Activated CD8-positive, alpha-beta memory T cell treated with anti-CD3 and anti-CD28 coated beads, Interleukin-2, amount 50 U/mL, for 48 hours (primary cell): ENCODE results near the gene RGS6.

Source experiments
- DNase-seq: peaks from one replicate; pipeline ENCODE4 v3.0.0-alpha.2; 2020

RGS6 gene

GRCh38 chr14:72562300-72562699 is 630.1 kb downstream of the RGS6 start:
- no peak for DNase-seq

- no peak for DNase-seq
Observed at GRCh38 chr14:72563676-72564075, 631.4 kb downstream of the RGS6 start.

- DNase-seq: no peak
Observed at GRCh38 chr14:72565149-72565559, 632.9 kb downstream of the RGS6 start.

DNA sequence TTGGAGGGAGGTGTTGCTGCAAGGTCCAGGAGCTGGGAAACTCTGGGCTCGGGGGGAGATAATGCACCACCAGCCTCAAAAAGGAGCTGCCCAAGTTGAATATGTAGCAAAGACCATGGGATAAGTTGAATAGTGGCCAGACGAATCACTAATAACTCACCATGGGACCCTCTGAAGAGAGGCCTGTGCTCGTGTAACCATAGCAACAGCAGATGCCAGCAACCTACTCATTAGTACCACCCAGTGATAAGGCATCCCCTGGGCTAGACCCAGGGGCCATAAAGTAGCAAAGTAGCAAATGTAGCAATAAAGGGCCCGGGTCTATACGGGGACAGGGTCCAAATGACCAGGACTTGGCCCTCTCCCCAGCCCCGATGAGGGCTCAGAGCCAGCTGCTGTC is 633.7 kb downstream of the RGS6 start:
- DNase-seq: no peak

GRCh38 chr14:72567226-72567625 is 635.0 kb downstream of the RGS6 start:
- no peak for DNase-seq

DNA sequence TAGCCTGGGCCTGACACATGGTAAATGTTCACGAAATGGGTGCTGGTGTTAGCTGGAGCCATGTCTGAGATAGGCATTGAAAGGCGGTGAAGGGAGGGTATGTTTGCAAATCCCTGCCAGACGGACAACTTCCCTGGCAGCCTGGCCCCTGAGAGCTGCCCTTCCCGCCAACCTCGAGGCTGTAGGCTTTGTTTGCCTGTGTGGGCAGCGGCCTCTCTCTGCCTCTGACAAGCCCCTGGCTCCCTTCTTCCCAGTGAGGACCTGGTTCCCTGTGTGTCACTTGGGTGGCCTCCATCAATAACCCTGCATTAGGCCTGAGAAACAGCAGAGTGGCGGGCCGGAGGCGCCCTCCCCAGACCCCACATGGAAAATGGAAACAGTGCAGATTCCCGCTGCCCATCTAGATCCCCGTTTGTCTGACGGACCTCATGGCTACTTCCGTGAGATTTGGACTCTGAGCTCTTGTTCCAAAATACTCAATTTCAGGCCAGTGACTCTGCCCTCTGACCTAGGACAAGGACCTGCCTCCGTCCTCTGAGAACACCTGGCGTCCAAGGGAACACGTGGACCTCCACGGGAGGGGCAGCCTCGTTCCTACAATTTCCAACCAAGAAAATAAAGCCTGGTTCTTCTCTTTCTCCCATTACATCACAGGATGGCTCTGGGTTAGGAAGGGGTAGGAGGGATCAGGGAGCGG is 636.2 kb downstream of the RGS6 start:
- DNase-seq: no peak

DNA sequence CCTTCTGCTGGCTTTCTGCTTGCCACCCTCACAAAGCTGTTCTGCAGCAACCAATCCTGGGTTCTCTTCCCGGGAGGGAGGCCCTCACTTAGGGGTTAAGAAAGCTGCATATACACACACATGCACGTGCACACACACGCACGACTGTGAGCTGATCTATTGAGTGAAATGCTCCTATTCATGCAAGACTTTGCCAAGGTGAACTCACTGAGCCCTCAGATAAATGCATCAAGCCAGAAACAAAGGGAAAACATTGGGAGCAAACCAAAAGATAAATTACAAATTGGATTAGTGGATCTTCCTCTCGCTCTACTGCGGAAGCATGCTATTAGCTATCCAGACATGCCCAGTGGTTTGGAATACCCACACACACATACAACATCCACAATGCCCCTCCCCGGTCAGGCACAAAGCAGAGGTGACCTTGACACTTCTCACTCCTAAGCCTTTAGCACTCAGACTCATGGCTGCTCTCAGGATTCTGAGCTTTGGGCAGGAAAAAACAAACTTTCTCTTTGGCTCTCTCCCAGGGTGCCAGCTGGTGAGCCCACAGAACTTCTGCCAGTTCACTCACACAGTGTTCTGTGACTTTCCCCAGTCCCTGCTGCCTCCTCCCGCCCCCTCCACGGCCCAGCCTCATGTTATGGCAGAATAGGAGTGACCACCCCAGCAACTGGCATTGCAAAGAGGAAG is 641.6 kb downstream of the RGS6 start:
- DNase-seq: no peak

DNA sequence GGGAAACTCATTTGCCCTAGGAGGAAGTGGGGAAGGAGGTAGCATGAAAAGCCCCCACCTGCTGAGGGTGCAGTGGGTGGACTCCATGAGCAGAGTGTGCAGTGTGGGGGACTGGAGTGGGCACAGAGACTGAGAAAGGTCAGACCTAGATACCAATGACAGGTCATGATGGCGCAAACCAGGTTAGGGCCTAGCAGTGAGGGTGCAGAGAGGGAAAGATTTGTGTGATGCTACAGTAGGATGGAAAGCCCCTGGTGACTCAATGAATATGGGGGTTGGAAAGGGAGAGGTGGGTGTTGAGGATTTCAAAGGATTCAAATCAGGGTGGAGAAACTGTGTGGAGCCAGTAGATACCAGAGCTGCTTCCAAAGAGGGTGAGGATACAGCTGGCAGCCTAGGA is 642.5 kb downstream of the RGS6 start:
- DNase-seq: no peak

DNA sequence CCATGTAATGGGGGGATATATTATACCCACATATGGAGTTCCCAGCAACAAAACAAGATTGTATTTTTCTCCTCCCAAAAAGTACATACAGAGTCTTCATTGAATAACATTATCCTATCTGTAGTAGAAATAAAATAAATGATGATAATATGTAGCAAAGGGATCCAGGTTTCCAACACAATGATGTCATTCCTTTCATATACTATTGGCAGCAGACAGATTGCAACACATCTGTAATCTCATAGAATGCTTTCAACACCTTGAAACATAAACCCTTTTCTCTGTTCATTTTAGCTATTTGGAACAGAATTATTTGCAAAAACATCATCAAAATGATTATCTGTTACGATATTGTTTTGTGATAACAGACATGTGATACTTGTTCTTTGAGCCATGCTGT is 644.0 kb downstream of the RGS6 start:
- DNase-seq: no peak

DNA sequence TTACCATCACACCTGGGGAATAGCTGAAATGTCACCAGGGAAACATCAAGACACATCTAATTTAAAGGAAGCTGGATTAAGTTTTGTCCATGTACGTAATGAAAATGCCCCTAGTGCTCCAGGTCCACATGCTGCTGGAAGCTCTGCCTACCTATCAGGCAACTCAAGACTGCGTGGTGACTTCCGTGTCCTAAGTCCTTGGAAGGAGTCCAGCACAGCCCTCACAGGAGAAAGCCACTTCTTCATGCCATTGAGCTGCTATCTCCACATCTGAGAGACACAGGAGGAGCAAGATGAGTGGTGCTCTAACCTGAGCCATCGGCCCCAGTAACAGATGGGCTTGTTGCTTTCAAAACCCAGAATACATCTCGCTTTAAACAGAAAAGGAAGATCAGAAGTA is 645.3 kb downstream of the RGS6 start:
- no peak for DNase-seq

DNA sequence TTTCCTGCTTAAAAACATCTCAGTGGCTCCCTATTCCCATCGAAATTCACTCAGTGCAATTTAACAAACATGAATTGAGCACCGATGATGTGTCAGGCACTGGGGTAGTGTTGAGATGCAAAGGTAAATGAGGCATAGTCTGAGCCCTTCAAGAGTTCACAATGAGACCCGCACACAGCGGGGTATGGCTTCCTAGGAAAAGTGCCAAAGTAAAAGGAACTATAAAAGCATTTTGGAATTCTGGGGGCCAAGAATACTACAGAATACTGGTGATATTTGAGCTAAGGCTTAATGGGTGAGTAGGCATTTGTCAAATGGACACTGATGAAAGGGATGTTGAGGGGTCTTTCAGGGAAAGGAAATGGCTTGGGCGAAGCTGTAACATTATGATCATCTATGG is 646.3 kb downstream of the RGS6 start:
- no peak for DNase-seq

DNA sequence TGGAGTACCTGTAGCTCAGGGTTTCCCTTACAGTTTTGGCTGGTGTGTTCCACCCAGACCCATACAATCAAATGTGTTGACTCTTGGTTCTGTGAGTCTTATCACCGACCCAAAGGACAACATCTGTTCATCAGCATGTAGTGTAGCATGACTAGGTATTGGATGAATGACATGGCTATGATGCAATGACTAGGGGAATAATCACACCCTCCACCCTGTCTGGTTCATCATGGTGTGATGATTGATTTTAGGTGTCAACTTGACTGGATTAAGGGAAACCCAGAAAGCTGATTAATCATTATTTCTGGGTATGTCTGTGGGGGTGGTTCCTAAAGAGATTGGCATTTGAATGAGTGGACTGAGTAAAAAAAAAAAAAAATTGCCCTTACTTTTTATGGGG is 650.4 kb downstream of the RGS6 start:
- no peak for DNase-seq

DNA sequence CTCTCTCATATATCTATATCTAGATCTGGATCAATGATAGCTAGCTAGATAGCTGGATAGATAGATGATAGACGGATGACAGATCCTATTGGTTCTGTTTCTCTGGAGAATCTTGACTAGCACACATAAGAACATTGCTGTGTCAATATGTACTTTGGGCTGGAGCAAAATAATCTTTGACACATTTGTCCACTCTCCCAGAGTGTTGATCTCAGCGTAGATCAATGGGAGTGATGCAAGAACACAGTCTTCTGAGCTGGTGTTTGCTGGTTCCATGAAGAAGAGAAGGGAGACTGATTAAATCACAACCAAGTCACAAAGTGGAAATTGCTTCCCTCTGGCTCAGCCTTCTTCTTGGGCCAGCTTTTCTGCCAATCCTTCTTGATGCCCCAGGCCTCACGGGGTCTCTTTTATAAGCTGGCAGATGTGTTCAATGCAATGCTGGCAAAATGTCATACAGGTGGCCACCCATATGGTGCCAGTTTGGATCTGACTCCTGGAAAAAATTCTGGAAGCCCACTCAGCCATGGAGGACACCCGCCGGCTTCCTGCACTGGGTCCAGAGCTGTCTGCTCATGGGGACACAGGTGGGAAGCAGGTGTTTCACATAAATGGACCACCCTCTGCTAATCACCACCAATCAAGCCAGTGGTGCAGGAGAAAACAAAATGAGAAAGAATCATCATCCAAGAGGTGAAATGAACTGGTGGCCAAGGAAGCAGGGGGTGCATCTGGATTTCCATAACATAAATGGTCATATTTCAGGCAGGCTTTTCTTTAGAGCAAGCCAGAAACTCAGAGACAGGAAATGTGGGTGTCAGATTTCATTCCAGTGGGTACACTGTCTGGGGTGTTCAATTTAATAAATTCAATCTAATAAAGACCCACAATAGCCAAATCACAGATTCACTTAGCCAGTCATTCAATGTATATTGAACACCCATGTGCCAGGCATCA is 651.4 kb downstream of the RGS6 start:
- DNase-seq: no peak

DNA sequence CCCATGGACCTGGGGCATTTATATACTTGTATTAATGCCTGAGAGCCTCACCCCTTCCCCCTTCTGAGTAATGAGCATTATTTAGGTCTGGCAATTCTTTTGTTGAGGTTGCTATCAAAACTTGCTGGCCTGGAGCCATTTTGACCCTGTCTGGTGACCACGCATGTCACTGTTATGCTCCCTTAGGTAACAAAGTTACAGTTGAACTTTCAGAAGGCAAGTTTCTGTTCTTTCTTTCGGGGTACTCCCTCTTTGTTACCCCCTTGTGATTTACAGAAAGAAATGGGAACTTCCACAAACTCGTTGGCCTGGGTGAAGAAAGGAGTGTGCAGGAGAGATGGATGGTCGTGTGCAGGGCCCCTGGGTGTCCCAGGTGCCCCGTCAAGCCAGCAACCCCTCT is 656.3 kb downstream of the RGS6 start:
- no peak for DNase-seq

DNA sequence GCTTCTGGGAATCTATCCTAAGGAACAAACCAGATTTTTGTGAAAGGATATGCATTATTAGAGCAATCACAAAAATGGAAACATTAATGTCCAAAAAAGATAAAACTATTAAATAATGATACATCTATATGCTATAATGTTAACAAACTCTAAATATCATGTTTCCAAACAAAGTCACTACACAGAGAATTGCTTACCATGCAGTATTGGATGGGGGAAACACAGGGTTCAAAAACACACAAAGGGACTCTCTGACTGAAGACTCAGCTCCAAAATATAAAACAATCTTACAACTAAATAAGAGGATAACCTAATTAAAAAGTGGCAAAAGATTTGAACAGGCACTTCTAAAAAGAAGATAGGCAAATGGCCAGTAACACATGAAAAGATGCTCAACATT is 657.4 kb downstream of the RGS6 start:
- no peak for DNase-seq

GRCh38 chr14:72590577-72590976 is 658.3 kb downstream of the RGS6 start:
- no peak for DNase-seq

- DNase-seq: no peak
Observed at GRCh38 chr14:72591391-72591790, 659.2 kb downstream of the RGS6 start.

GRCh38 chr14:72594099-72594901 is 662.1 kb downstream of the RGS6 start:
- DNase-seq: no peak

GRCh38 chr14:72595152-72595862 is 663.1 kb downstream of the RGS6 start:
- no peak for DNase-seq

DNA sequence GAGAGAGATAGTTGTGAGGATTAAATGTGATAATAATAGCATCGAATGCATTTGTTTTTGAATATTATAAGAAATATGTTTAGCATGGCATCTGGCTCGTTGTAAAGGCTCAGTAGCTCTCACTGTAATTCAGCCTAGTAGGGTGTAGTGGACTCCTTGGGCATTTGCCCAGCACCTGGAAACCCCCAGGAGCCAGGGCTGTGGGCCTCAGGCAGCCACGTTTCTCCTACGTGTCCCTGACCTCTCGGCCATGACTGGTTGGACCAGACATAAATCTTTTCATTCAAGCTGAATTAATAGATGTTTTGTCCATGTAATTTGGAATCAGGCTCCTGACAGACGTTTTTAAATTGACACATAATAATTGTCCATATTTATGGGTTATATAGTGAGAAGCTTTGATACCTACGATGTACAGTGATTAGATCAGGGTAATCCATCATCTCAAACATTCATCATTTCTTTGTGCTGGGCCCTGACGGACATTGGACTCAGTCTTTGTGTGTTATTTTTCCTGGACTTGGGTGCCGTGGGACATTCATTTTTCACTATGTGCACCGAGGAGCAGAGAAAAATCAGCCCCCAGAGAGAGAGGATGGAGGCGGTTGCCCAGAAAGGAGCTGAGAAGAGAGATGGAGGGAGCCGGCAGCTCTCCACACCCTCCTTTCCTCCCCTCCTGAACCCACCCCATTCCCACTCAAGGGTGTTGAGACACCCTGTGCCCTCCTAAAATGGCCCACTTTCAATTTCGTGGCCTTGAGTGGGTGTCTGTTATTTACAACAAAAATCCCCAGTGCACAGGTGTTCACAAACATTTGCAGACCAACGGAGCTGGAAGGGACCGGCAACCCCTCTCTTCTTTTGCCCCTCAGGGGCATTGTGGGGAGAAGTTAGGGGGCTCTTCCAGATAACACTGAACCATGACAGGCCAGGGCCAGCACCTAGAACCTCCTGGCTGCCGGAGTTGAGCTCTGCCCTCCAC is 665.3 kb downstream of the RGS6 start:
- DNase-seq: no peak

DNA sequence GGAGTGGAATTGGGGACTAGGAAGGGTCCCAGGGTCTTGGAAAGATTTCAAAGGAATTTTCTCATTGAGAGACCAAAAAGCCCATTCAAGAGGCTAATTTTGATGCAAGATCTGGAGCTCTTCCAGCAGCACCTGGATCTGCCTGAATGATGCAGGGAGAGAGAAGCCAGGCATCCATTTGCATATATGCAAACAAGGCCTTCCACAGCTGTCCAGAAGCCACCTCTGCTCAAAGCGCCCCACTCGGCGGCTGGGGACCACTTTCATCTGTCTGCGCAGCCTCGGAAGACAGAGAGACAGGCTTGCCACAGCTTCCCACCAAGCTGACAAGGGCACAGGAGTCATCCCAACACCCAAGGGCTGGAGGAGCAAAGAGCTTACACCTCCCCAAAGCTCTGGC is 666.1 kb downstream of the RGS6 start:
- no peak for DNase-seq
